Activated CD4-positive, alpha-beta memory T cell treated with anti-CD3 and anti-CD28 coated beads, Interleukin-2, amount 10 ng/mL, durations not matched to agents 7 days and 5 days (primary cell): ENCODE data around the gene SLC25A53. TPM values are rescaled to one million over a fixed set of nuclear protein-coding genes. Genes with fewer than 3 reads are reported as not detected.
A peak's percentile ranks its signal among the peaks of the same experiment; 100 is the strongest.

Source experiments
- CTCF ChIA-PET: fragments of 350-600 bp; sonication (Branson Sonifier 250); formaldehyde crosslinking; loops from one replicate; lab custom pipeline; 2021; ENCODE audit warnings: antibody characterized with exemption, inconsistent platforms; lab: Charles Lee
- POLR2A ChIA-PET: fragments of 350-600 bp; sonication (Branson Sonifier 250); formaldehyde crosslinking; loops from one replicate; lab custom pipeline; 2021; ENCODE audit warnings: antibody characterized with exemption; lab: Charles Lee
- DNase-seq: peaks from one replicate; pipeline ENCODE4 v3.0.0-alpha.2; 2020
- H3K27ac Mint-ChIP-seq: one replicate; pipeline ENCODE4 v1.8.0; 2021; ENCODE audit warnings: mild to moderate bottlenecking, mixed read lengths
- H3K27me3 Mint-ChIP-seq: one replicate; pipeline ENCODE4 v1.8.0; 2021; ENCODE audit warnings: mixed read lengths
- H3K36me3 Mint-ChIP-seq: one replicate; pipeline ENCODE4 v1.8.0; 2021; ENCODE audit warnings: low read depth, mixed read lengths
- H3K4me1 Mint-ChIP-seq: one replicate; pipeline ENCODE4 v1.8.0; 2021; ENCODE audit warnings: mixed read lengths
- H3K4me3 Mint-ChIP-seq: one replicate; pipeline ENCODE4 v1.8.0; 2021; ENCODE audit warnings: mild to moderate bottlenecking, mixed read lengths
- H3K9me3 Mint-ChIP-seq: one replicate; pipeline ENCODE4 v1.8.0; 2021; ENCODE audit warnings: mixed read lengths
- total RNA-seq, 2 experiments: library from RNA; stranded (reverse); gene quantifications; one replicate each; pipeline ENCODE4 v1.2.3, GENCODE V29; 2021

Gene SLC25A53
- total RNA-seq, 2 experiments from 2014 or later, result 7.9 to 8.3 TPM

GRCh38 chrX:104166735-104167436 lies 10.1 kb upstream of the SLC25A53 start:
- CTCF ChIA-PET, result interaction anchor here (0.6 to 3.6 kb wide), 3 partner anchors 10 to 249 kb away, joined by 4 to 43 read pairs (median 4); partner anchors contain the start of gene SLC25A53
- H3K4me3 Mint-ChIP-seq, result peak overlapping the region; percentile 73
- H3K9me3 Mint-ChIP-seq, result no peaks in the 10 kb centered on the region

GRCh38 chrX:104165894-104166734 lies 9.3 kb upstream of the SLC25A53 start, which contains the start of gene FAM199X:
Gene FAM199X, plus strand, starts transcription at chrX:104166453. Its CDS starts 333 bp downstream, at chrX:104166786.
- CTCF ChIA-PET, result interaction anchor here (1.1 to 3.6 kb wide), 2 partner anchors 9 to 29 kb away, joined by 7 to 43 read pairs; partner anchors contain the start of gene SLC25A53
- no peaks in the 10 kb centered on the region for H3K27me3 Mint-ChIP-seq
- peaks cover 30% of the 10 kb centered on the region for H3K4me1 Mint-ChIP-seq
- no peaks in the 10 kb centered on the region for H3K9me3 Mint-ChIP-seq
- POLR2A ChIA-PET, result interaction anchor here (0.9 to 3.6 kb wide), 4 partner anchors 9 to 53 kb away, joined by 3 to 57 read pairs (median 4); partner anchors contain the start of gene SLC25A53
- H3K4me3 Mint-ChIP-seq, result peak within 1 kb of the TSS; percentile 74
- peak within 1 kb of the TSS; percentile 79 for H3K27ac Mint-ChIP-seq
- peaks cover 19% of the 10 kb centered on the region for H3K36me3 Mint-ChIP-seq
- peak; percentile 87 for DNase-seq

More at GRCh38 chrX:104166735-104167436, 10.1 kb upstream of the SLC25A53 start:
- no peak for DNase-seq
- Mint-ChIP-seq H3K4me1 (peaks cover 30% of the 10 kb centered on the region), H3K27ac (no peak overlapping the region), H3K36me3 (peaks cover 19% of the 10 kb centered on the region), H3K27me3 (no peaks in the 10 kb centered on the region)
- POLR2A ChIA-PET, result interaction anchor here (0.9 to 3.6 kb wide), 3 partner anchors 8 to 54 kb away, joined by 4 to 57 read pairs (median 4); partner anchors contain the start of gene SLC25A53

- Mint-ChIP-seq H3K4me1 (peaks cover 2% of the 10 kb centered on the region), H3K9me3 (no peaks in the 10 kb centered on the region), H3K27ac (no peak overlapping the region), H3K36me3 (no peaks in the 10 kb centered on the region), H3K4me3 (no peak overlapping the region), H3K27me3 (no peaks in the 10 kb centered on the region)
- ChIA-PET CTCF (no interaction called here), POLR2A (no interaction called here)
- no peak for DNase-seq
Observed at GRCh38 chrX:104151037-104151436, 5.8 kb downstream of the SLC25A53 start.

GRCh38 chrX:104141087-104141760 lies 15.6 kb downstream of the SLC25A53 start:
- Mint-ChIP-seq H3K9me3 (no peaks in the 10 kb centered on the region), H3K4me1 (no peaks in the 10 kb centered on the region), H3K4me3 (no peak overlapping the region), H3K27me3 (no peaks in the 10 kb centered on the region), H3K36me3 (no peaks in the 10 kb centered on the region), H3K27ac (no peak overlapping the region)
- POLR2A ChIA-PET, result no interaction called here
- DNase-seq, result no peak
- CTCF ChIA-PET, result no interaction called here

GRCh38 chrX:104137496-104137895 lies 19.3 kb downstream of the SLC25A53 start:
- Mint-ChIP-seq H3K9me3 (no peaks in the 10 kb centered on the region), H3K4me3 (no peak overlapping the region)
- CTCF ChIA-PET, result interaction anchor here (1.1 to 3.3 kb wide), 4 partner anchors 38 to 292 kb away, joined by 3 to 26 read pairs (median 6); no protein-coding TSS in a partner anchor

GRCh38 chrX:104136241-104137019 lies 20.4 kb downstream of the SLC25A53 start:
- ChIA-PET CTCF (interaction anchor here (0.6 to 3.3 kb wide), 8 partner anchors 12 to 291 kb away, joined by 3 to 26 read pairs (median 4); no protein-coding TSS in a partner anchor), POLR2A (interaction anchor here (1.1 kb wide), 1 partner anchor 21 kb away, joined by 3 read pairs; the partner anchor contains the start of gene SLC25A53)
- peak; percentile 44 for DNase-seq
- no peaks in the 10 kb centered on the region for H3K36me3 Mint-ChIP-seq
- H3K4me1 Mint-ChIP-seq, result peaks cover 15% of the 10 kb centered on the region
- no peaks in the 10 kb centered on the region for H3K9me3 Mint-ChIP-seq
- H3K4me3 Mint-ChIP-seq, result no peak overlapping the region
- H3K27ac Mint-ChIP-seq, result no peak overlapping the region
- H3K27me3 Mint-ChIP-seq, result no peaks in the 10 kb centered on the region

More at GRCh38 chrX:104137496-104137895, 19.3 kb downstream of the SLC25A53 start:
- no peaks in the 10 kb centered on the region for H3K27me3 Mint-ChIP-seq
- peaks cover 15% of the 10 kb centered on the region for H3K4me1 Mint-ChIP-seq
- no peak overlapping the region for H3K27ac Mint-ChIP-seq
- no peaks in the 10 kb centered on the region for H3K36me3 Mint-ChIP-seq
- no peak for DNase-seq
- POLR2A ChIA-PET, result interaction anchor here (1.1 kb wide), 1 partner anchor 20 kb away, joined by 3 read pairs; the partner anchor contains the start of gene SLC25A53

GRCh38 chrX:104135677-104136076 lies 21.1 kb downstream of the SLC25A53 start:
- no peaks in the 10 kb centered on the region for H3K9me3 Mint-ChIP-seq
- POLR2A ChIA-PET, result no interaction called here

GRCh38 chrX:104134583-104135261 lies 22.1 kb downstream of the SLC25A53 start:
- Mint-ChIP-seq H3K4me3 (no peak overlapping the region), H3K27ac (no peak overlapping the region), H3K4me1 (peaks cover 15% of the 10 kb centered on the region), H3K9me3 (no peaks in the 10 kb centered on the region), H3K27me3 (no peaks in the 10 kb centered on the region), H3K36me3 (no peaks in the 10 kb centered on the region)
- CTCF ChIA-PET, result no interaction called here
- POLR2A ChIA-PET, result no interaction called here
- DNase-seq, result no peak

More at GRCh38 chrX:104135677-104136076, 21.1 kb downstream of the SLC25A53 start:
- no peak overlapping the region for H3K4me3 Mint-ChIP-seq
- H3K36me3 Mint-ChIP-seq, result no peaks in the 10 kb centered on the region
- H3K27me3 Mint-ChIP-seq, result no peaks in the 10 kb centered on the region
- peaks cover 15% of the 10 kb centered on the region for H3K4me1 Mint-ChIP-seq
- CTCF ChIA-PET, result interaction anchor here (0.6 to 3.3 kb wide), 6 partner anchors 11 to 291 kb away, joined by 3 to 26 read pairs (median 5); no protein-coding TSS in a partner anchor
- H3K27ac Mint-ChIP-seq, result no peak overlapping the region
- DNase-seq, result no peak

- H3K27me3 Mint-ChIP-seq, result no peaks in the 10 kb centered on the region
- POLR2A ChIA-PET, result no interaction called here
- CTCF ChIA-PET, result no interaction called here
- peaks cover 15% of the 10 kb centered on the region for H3K4me1 Mint-ChIP-seq
- no peak overlapping the region for H3K27ac Mint-ChIP-seq
- H3K36me3 Mint-ChIP-seq, result no peaks in the 10 kb centered on the region
- no peak overlapping the region for H3K4me3 Mint-ChIP-seq
- no peaks in the 10 kb centered on the region for H3K9me3 Mint-ChIP-seq
- DNase-seq, result no peak
Observed at GRCh38 chrX:104130808-104131207, 26.0 kb downstream of the SLC25A53 start.

GRCh38 chrX:104126856-104127255 lies 30.0 kb downstream of the SLC25A53 start:
- Mint-ChIP-seq H3K36me3 (no peaks in the 10 kb centered on the region), H3K27me3 (no peaks in the 10 kb centered on the region), H3K4me1 (peaks cover 13% of the 10 kb centered on the region), H3K27ac (no peak overlapping the region), H3K4me3 (no peak overlapping the region), H3K9me3 (no peaks in the 10 kb centered on the region)
- CTCF ChIA-PET, result interaction anchor here (1.9 kb wide), 1 partner anchor 14 kb away, joined by 5 read pairs; no protein-coding TSS in a partner anchor
- POLR2A ChIA-PET, result no interaction called here
- DNase-seq, result no peak

- Mint-ChIP-seq H3K27ac (peak overlapping the region; percentile 49), H3K4me3 (no peak overlapping the region), H3K4me1 (peaks cover 25% of the 10 kb centered on the region), H3K36me3 (no peaks in the 10 kb centered on the region), H3K27me3 (no peaks in the 10 kb centered on the region), H3K9me3 (no peaks in the 10 kb centered on the region)
- CTCF ChIA-PET, result interaction anchor here (0.9 kb wide), 1 partner anchor 10 kb away, joined by 8 read pairs; the partner anchor contains the start of gene ZCCHC18
- POLR2A ChIA-PET, result interaction anchor here (0.8 to 1.3 kb wide), 4 partner anchors 10 to 278 kb away, joined by 3 to 8 read pairs (median 5); partner anchors contain the start of genes FAM199X and SLC25A53
- DNase-seq, result no peak
Observed at GRCh38 chrX:104122829-104123228, 34.0 kb downstream of the SLC25A53 start.
